GDM1 (cell line): ENCODE results near the gene BANF2.
"Not testable (repeated sequence)": the region's sequence is repeated elsewhere in the genome, so short reads cannot be mapped to it uniquely, and the experiment has no call there.

Experiments used
- DNase-seq: peaks from one replicate; lab custom pipeline; 2025; lab: John Stamatoyannopoulos, UW

The BANF2 gene

GRCh38 chr20:17766226-17766625 is 66.5 kb downstream of the BANF2 start:
- DNase-seq: no peak

DNA sequence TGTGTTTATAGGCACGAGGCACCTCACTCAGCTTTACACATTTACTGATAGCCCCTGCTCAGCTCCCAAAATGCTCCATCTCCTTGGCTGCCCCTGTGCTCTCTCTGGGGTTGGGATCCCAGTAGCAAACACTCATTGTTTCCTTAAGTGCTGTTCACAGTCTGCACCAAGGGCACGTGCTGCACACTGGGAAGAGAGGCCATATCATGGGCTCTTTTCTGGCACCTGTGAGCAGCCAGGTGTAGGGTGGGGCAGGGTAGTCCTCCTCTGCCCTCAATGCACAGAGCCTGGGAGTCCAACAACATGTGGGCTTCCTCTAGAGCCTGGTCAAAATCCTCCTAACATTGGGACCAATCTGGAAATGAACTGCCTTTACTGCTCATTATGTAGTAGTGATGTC is 67.9 kb downstream of the BANF2 start:
- DNase-seq: no peak

GRCh38 chr20:17768271-17768670 is 68.5 kb downstream of the BANF2 start:
- DNase-seq: no peak

- not testable (repeated sequence) for DNase-seq
These were observed 70.0 kb downstream of the BANF2 start for GRCh38 chr20:17769716-17770115.

- no peak for DNase-seq
These were observed 71.6 kb downstream of the BANF2 start for GRCh38 chr20:17771206-17772004.

GRCh38 chr20:17772005-17772343 is 72.2 kb downstream of the BANF2 start:
- no peak for DNase-seq

GRCh38 chr20:17773619-17774018 is 73.9 kb downstream of the BANF2 start:
- DNase-seq: no peak

- no peak for DNase-seq
These were observed 75.8 kb downstream of the BANF2 start for GRCh38 chr20:17775600-17775999.

GRCh38 chr20:17776551-17776950 is 76.8 kb downstream of the BANF2 start:
- no peak for DNase-seq

DNA sequence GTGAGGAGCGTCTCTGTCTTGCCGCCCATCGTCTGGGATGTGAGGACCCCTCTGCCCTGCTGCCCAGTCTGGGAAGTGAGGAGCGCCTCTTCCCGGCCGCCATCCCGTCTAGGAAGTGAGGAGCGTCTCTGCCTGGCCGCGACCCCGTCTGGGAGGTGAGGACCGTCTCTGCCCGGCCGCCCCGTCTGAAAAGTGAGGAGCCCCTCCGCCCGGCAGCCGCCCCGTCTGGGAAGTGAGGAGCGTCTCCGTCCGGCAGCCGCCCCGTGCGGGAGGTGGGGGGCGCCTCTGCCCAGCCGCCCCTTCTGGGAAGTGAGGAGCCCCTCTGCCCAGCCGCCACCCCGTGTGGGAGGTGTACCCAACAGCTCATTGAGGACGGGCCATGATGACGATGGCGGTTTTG is 79.2 kb downstream of the BANF2 start:
- not testable (repeated sequence) for DNase-seq

DNA sequence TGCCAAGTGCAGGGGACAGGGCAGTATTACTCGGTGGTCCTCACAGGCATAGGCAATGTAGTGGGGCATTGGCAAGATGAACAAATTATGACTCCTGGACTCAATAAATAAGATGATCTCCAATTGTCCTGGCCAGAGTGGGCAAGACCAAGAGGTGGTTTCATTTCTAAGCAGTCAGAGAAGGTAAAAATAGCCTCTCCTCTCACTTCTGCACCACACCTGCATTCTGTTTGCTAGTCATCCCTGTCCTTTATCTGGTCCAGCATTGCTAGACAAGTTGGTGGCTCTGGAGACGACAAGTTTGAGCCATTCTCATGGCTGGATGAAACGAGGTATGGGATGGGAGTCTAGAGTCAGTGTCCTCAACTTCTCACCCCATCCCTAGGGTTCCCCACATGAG is 83.0 kb downstream of the BANF2 start:
- DNase-seq: no peak

GRCh38 chr20:17783671-17784070 is 83.9 kb downstream of the BANF2 start:
- peak; percentile 78 for DNase-seq

DNA sequence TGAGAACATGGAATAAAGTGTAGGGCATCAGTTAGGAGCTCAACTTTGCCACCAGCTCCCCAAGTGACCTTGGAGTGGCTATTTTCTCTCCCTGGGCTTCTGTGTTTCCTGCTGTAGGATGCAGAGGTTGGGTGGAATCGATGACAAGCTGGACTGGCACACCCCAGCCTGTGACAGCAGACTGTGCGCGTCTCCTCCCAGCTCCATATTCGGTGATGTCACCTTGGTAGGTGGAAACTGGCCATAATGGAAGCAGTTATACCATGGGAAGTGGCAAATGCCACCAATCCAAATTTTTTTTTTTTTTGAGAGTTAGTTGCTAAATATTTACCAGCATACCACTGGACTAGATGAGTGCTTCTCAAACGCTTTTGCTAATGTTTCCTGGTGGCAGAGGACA is 85.2 kb downstream of the BANF2 start:
- DNase-seq: no peak
